ENCODE results near the gene ORC5. TPM values are rescaled to one million over a fixed set of nuclear protein-coding genes. Genes with fewer than 3 reads are reported as not detected.
"Not testable (repeated sequence)": the region's sequence is repeated elsewhere in the genome, so short reads cannot be mapped to it uniquely, and the experiment has no call there.

ORC5 gene
- total RNA-seq, 1 donor from 2014 or later: 14.2 TPM

- H3K27ac Mint-ChIP-seq (ENCODE audit: unreplicated experiment): no peak overlapping the region
Observed at GRCh38 chr7:104196161-104196560, 11.7 kb downstream of the ORC5 start.

GRCh38 chr7:104192434-104192833, 15.4 kb downstream of the ORC5 start:
- H3K4me1 Mint-ChIP-seq (ENCODE audit: low read depth): peaks cover 6% of the 10 kb centered on the region
- no peaks in the 10 kb centered on the region for H3K27me3 Mint-ChIP-seq (ENCODE audit: low read depth)
- H3K27ac Mint-ChIP-seq (ENCODE audit: unreplicated experiment): peak overlapping the region; percentile 53
- DNase-seq (ENCODE audit: low spot score): no peak
- H3K9me3 Mint-ChIP-seq (ENCODE audit: low read depth): peaks cover 5% of the 10 kb centered on the region
- TF ChIP-seq CTCF (IDR thresholded peaks at IDR 0.05): no peak
- no peak overlapping the region for H3K4me3 Mint-ChIP-seq (ENCODE audit: unreplicated experiment)
- H3K36me3 Mint-ChIP-seq (ENCODE audit: low read depth): peaks cover 16% of the 10 kb centered on the region

More at GRCh38 chr7:104196161-104196560, 11.7 kb downstream of the ORC5 start:
- no peak overlapping the region for H3K4me3 Mint-ChIP-seq (ENCODE audit: unreplicated experiment)
- peaks cover 5% of the 10 kb centered on the region for H3K9me3 Mint-ChIP-seq (ENCODE audit: low read depth)
- no peak for DNase-seq (ENCODE audit: low spot score)
- H3K36me3 Mint-ChIP-seq (ENCODE audit: low read depth): peaks cover 37% of the 10 kb centered on the region
- H3K27me3 Mint-ChIP-seq (ENCODE audit: low read depth): no peaks in the 10 kb centered on the region
- H3K4me1 Mint-ChIP-seq (ENCODE audit: low read depth): peaks cover 6% of the 10 kb centered on the region
- TF ChIP-seq CTCF (IDR thresholded peaks at IDR 0.05): no peak

GRCh38 chr7:104185346-104185745, 22.5 kb downstream of the ORC5 start:
- H3K36me3 Mint-ChIP-seq (ENCODE audit: low read depth): peaks cover 17% of the 10 kb centered on the region
- H3K27ac Mint-ChIP-seq (ENCODE audit: unreplicated experiment): no peak overlapping the region
- TF ChIP-seq CTCF (IDR thresholded peaks at IDR 0.05): no peak
- H3K27me3 Mint-ChIP-seq (ENCODE audit: low read depth): no peaks in the 10 kb centered on the region
- no peaks in the 10 kb centered on the region for H3K9me3 Mint-ChIP-seq (ENCODE audit: low read depth)
- DNase-seq (ENCODE audit: low spot score): no peak
- H3K4me3 Mint-ChIP-seq (ENCODE audit: unreplicated experiment): no peak overlapping the region
- no peaks in the 10 kb centered on the region for H3K4me1 Mint-ChIP-seq (ENCODE audit: low read depth)

- H3K27me3 Mint-ChIP-seq (ENCODE audit: low read depth): no peaks in the 10 kb centered on the region
- peaks cover 28% of the 10 kb centered on the region for H3K36me3 Mint-ChIP-seq (ENCODE audit: low read depth)
- H3K27ac Mint-ChIP-seq (ENCODE audit: unreplicated experiment): no peak overlapping the region
- no peak for TF ChIP-seq CTCF (IDR thresholded peaks at IDR 0.05)
- H3K9me3 Mint-ChIP-seq (ENCODE audit: low read depth): peaks cover 10% of the 10 kb centered on the region
- no peak for DNase-seq (ENCODE audit: low spot score)
- no peaks in the 10 kb centered on the region for H3K4me1 Mint-ChIP-seq (ENCODE audit: low read depth)
- no peak overlapping the region for H3K4me3 Mint-ChIP-seq (ENCODE audit: unreplicated experiment)
Observed at GRCh38 chr7:104179178-104179577, 28.6 kb downstream of the ORC5 start.

GRCh38 chr7:104177565-104178083, 30.2 kb downstream of the ORC5 start:
- not testable (repeated sequence) for H3K27me3 Mint-ChIP-seq (ENCODE audit: low read depth); H3K27ac Mint-ChIP-seq (ENCODE audit: unreplicated experiment); H3K4me1 Mint-ChIP-seq (ENCODE audit: low read depth); DNase-seq (ENCODE audit: low spot score); H3K4me3 Mint-ChIP-seq (ENCODE audit: unreplicated experiment)
- H3K36me3 Mint-ChIP-seq (ENCODE audit: low read depth): peaks cover 22% of the 10 kb centered on the region
- H3K9me3 Mint-ChIP-seq (ENCODE audit: low read depth): peaks cover 10% of the 10 kb centered on the region

- Mint-ChIP-seq H3K4me1 (ENCODE audit: low read depth) (no peaks in the 10 kb centered on the region), H3K9me3 (ENCODE audit: low read depth) (peaks cover 17% of the 10 kb centered on the region), H3K4me3 (ENCODE audit: unreplicated experiment) (no peak overlapping the region), H3K27me3 (ENCODE audit: low read depth) (no peaks in the 10 kb centered on the region), H3K27ac (ENCODE audit: unreplicated experiment) (no peak overlapping the region), H3K36me3 (ENCODE audit: low read depth) (peaks cover 27% of the 10 kb centered on the region)
- no peak for DNase-seq (ENCODE audit: low spot score)
- no peak for TF ChIP-seq CTCF (IDR thresholded peaks at IDR 0.05)
Observed at GRCh38 chr7:104176332-104176731, 31.5 kb downstream of the ORC5 start.
